Measurements from ENCODE around the gene COX6A1. TPM values are rescaled to one million over a fixed set of nuclear protein-coding genes. Genes with fewer than 3 reads are reported as not detected.

COX6A1 gene
- total RNA-seq, 1 donor from 2014 or later, result 258 TPM

GRCh38 chr12:120417917-120418580, 19.9 kb upstream of the COX6A1 start:
- no peak for TF ChIP-seq CTCF (IDR thresholded peaks at IDR 0.05)
- H3K4me1 ChIP-seq, result no peaks in the 10 kb centered on the region
- intact Hi-C loops (cut with DNase I), result no loop called here
- no peaks in the 10 kb centered on the region for H3K36me3 ChIP-seq
- DNase-seq (no peak), ATAC-seq (no peak)
- no peaks in the 10 kb centered on the region for H3K9me3 ChIP-seq
- H3K4me3 ChIP-seq, result no peak overlapping the region
- H3K27me3 ChIP-seq, result no peaks in the 10 kb centered on the region
- H3K27ac ChIP-seq, result no peak overlapping the region

GRCh38 chr12:120421701-120422100, 16.2 kb upstream of the COX6A1 start:
- DNase-seq, result no peak
- intact Hi-C loops (cut with DNase I), result loop anchor here (10.0 kb wide), 1 partner anchor 57 kb away; the partner anchor contains the start of gene MSI1
- Histone ChIP-seq H3K4me3 (no peak overlapping the region), H3K36me3 (no peaks in the 10 kb centered on the region), H3K9me3 (no peaks in the 10 kb centered on the region), H3K27me3 (no peaks in the 10 kb centered on the region), H3K27ac (no peak overlapping the region), H3K4me1 (no peaks in the 10 kb centered on the region)
- ATAC-seq, result no peak
- TF ChIP-seq CTCF (IDR thresholded peaks at IDR 0.05), result no peak

GRCh38 chr12:120422892-120423456, 14.9 kb upstream of the COX6A1 start:
- intact Hi-C loops (cut with DNase I), result loop anchor here (10.0 kb wide), 1 partner anchor 58 kb away; the partner anchor contains the start of gene MSI1
- no peak overlapping the region for H3K27ac ChIP-seq

GRCh38 chr12:120425797-120426196, 12.1 kb upstream of the COX6A1 start:
- no peak overlapping the region for H3K4me3 ChIP-seq
- ATAC-seq, result no peak
- H3K27me3 ChIP-seq, result peaks cover 2% of the 10 kb centered on the region
- no peaks in the 10 kb centered on the region for H3K4me1 ChIP-seq
- H3K9me3 ChIP-seq, result no peaks in the 10 kb centered on the region
- intact Hi-C loops (cut with DNase I), result loop anchor here (10.0 kb wide), 1 partner anchor 61 kb away; the partner anchor contains the start of gene MSI1
- no peaks in the 10 kb centered on the region for H3K36me3 ChIP-seq
- no peak for DNase-seq
- H3K27ac ChIP-seq, result no peak overlapping the region
- no peak for TF ChIP-seq CTCF (IDR thresholded peaks at IDR 0.05)

More at GRCh38 chr12:120422892-120423456, 14.9 kb upstream of the COX6A1 start:
- H3K4me3 ChIP-seq, result no peak overlapping the region
- no peaks in the 10 kb centered on the region for H3K9me3 ChIP-seq
- no peaks in the 10 kb centered on the region for H3K4me1 ChIP-seq
- DNase-seq (no peak), ATAC-seq (no peak)
- TF ChIP-seq CTCF (IDR thresholded peaks at IDR 0.05), result no peak
- no peaks in the 10 kb centered on the region for H3K36me3 ChIP-seq
- no peaks in the 10 kb centered on the region for H3K27me3 ChIP-seq

GRCh38 chr12:120428597-120429229, 9.2 kb upstream of the COX6A1 start:
- H3K4me3 ChIP-seq, result no peak overlapping the region
- no peaks in the 10 kb centered on the region for H3K4me1 ChIP-seq
- no peaks in the 10 kb centered on the region for H3K36me3 ChIP-seq
- H3K27me3 ChIP-seq, result peaks cover 2% of the 10 kb centered on the region
- DNase-seq, result peak; percentile 22
- H3K27ac ChIP-seq, result no peak overlapping the region
- intact Hi-C loops (cut with DNase I), result loop anchor here (10.0 kb wide), 1 partner anchor 64 kb away; the partner anchor contains the start of gene MSI1
- H3K9me3 ChIP-seq, result no peaks in the 10 kb centered on the region
- ATAC-seq, result no peak
- no peak for TF ChIP-seq CTCF (IDR thresholded peaks at IDR 0.05)

Data from upper lobe of right lung (tissue), 1 donor.